ENCODE results near the gene SREBF2.

SREBF2 gene

DNA sequence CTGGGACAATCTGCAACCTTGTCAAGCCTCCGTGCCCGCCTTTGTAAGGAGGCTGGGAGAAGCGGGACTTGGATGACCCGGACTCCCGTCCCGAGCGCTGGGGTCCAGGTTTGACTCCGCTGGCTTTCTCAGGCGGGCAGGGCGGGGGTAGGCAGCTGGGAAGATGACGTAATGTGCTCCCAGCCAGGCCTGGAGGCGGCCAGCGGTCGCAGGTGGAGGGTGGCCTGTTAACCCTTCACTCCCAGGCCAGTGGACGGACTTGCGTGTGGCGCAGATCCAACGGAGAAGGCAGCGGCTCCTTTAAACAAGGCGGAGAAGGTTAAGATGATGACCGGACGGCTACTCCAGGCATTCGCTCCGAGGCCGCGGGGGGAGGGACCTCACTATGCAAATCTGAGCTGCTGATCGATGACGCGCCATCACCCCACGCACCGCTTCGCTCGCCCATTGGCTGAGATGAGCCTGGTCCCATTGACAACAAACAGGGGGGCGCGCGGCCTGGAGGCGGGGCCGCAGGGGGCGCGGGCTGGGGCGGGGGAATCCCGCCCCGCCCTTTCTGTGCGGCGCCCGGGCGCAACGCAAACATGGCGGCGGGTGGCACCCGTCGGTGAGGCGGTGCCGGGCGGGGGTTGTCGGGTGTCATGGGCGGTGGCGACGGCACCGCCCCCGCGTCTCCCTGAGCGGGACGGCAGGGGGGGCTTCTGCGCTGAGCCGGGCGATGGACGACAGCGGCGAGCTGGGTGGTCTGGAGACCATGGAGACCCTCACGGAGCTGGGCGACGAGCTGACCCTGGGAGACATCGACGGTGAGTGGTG is at the start of gene SREBF2:
Gene SREBF2, plus strand, starts transcription at position 553 of the 816 bp plus-strand sequence. Its CDS starts 166 bp downstream, at position 719.
- DNase-seq (ENCODE audit: low spot score) = peak; percentile 99

DNA sequence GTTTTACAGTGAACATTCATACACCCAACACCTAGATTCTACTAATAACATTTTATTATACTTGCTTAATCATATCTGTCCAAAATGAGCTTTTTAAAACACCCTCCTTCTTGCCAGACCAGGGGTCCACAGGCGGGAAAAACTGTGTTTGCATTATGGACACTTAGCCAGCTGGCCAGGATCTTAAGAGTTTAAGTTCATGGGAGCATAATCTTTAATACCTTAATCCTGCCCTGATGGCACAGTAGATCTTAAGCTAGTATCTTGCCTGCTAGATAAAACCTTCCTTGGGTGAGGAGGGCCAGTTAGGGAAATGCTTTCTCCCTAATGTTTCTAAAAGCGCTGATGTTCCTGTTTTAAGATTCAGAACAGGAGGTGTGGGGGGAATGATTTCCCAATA is 45.6 kb upstream of the SREBF2 start:
- DNase-seq (ENCODE audit: low spot score) = no peak

DNA sequence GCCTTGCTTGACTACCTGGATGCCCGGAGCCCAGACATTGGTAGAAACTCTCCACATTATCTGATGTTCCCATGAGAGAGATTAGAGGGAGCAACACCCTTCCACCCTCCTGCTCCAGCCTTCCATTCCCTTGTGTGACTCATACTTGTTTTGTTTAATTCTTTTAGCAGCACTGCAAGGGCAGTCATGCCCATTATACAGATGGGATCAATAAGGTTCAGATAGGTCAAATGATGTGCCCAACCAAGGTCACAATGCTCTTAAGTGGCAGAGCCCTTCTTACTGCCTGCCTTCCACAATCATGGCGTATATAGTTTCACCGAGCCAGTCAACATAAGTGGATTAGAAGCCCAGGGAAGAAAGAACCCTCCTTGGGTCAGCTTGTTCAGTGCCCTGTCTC is 39.0 kb upstream of the SREBF2 start:
- no peak for DNase-seq (ENCODE audit: low spot score)

DNA sequence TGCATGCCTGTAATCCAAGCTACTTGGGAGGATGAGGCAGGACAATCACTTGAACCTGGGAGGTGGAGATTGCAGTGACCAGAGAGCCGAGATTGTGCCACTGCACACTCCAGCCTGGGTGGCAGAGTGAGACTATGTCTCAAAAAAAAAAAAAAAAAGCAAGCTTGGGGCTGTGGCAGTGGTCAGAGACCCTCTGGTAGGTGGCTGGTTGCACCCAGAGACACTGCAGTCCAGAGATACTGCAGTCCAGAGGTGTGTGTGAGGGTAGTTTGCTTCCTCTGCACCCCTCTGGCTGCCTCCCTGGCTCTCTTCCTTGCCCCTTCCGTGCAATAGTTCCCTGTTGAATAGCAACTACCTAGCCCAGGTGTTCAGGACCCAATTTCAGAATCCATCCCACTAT is 34.2 kb upstream of the SREBF2 start:
- no peak for DNase-seq (ENCODE audit: low spot score)

DNA sequence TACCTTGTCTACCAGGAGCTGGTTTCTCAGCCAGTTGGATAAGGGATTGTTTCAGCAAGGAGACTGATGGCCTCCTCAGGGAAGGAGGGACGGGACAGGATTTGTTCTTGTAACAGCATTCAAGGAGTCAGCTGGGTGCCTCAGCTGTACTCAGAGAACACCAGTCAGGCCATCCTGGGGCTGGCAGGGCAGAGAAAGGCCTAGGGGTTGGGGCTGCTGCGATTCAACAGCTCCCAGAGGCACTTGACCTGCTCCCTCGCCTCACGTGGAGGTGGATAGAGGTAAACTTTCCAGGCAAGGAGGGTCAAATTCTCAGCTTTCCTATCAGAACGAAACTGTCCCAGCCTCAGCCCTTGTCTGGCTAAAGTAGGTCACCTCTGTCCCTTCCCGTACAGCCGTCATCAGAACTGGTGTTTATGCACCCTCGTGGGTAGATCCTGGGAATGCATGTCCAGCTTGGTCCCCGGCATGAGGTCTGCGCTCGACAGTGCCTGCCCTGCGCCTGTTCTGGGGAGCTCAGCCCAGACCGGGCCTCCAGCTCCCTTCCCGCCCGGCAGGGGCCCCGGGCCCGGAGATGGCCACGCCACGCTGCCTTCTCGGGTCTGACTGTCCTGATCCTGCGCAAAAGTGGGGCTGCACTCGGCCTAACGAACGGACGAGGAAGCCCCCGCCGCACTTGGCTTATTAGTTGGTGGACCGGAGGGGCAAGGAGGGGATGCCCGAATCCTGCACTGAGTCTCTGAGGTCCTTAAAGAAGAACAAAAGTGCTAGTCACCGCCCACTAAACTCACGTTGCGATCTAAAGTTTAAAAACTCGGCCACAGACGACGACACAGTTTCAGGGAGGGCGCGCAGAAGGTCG is 33.2 kb upstream of the SREBF2 start:
- DNase-seq (ENCODE audit: low spot score) = peak; percentile 57

DNA sequence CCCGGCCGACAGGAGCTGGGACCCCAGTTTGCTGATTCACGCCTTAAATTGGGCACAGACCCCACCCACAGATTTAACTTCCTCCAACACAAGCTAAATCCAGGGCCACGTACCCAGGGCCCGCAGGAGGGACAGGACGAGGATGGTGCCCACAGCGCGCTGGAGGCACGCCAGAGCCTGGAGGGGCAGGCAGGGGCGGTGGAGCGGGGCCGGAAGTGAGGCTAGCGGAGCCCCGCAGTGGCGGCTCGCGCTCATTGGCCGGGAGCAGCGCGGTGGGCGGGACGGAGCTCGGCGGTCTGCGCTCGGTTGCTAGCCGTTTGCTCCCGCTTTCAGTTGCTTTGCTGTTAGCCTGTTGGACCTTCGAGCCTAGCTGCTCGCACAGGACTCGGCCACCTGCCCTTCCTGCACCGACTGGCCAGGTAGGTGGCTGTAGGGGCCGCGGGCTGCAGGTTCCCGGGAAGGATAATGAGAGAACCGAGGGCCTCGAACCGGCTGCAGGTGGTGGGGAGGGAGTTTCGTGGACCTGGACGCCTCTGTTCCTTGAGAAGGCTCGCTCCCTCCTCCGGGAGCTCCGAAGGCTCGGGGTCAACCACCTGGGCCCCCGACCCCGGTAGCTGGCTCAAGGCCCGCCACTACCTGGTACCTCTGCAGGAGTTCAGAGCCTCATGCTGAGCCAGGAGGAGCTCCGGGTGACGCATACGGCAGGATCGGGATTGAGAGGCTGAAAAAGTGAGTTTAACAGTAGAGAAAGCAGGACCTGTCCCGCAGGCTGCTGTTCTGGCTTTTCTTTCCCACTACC is 32.4 kb upstream of the SREBF2 start, which contains the start of gene CCDC134:
Gene CCDC134, plus strand, starts transcription at position 332 of the 799 bp plus-strand sequence. CDS start 8,212 bp downstream, outside the sequence.
- peak; percentile 95 for DNase-seq (ENCODE audit: low spot score)

DNA sequence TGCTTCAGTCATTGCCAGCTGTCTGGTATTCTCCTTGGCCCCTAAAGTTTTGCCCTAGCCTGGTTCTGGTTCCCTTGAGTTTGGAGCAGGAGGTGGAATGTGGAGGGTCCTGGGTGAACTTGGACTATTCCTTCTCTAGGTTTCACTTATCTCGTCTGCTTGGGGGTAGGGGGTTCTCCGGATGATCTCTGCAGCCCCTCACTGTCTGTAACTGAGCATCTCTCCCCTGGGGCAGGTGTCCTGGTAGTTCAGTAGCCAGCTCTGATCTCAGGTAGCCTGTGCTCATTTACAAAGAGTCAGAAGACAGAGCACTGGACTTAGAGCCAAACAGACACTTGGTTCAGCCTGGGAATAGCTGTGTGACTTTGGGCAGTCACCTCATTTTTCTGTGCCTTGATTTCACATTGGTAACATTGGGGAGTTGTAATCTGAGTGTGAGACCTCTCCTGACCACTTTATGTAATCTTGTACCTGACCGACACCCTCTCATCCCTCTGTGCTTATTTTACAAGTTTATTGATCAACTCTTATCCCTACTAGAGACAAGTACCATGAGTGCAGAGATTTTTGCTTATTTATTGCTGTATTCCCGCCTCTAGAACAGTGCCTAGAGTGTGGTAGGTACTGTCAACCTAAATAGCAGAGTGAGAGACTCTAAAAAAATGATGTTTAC is 31.6 kb upstream of the SREBF2 start:
- no peak for DNase-seq (ENCODE audit: low spot score)

DNA sequence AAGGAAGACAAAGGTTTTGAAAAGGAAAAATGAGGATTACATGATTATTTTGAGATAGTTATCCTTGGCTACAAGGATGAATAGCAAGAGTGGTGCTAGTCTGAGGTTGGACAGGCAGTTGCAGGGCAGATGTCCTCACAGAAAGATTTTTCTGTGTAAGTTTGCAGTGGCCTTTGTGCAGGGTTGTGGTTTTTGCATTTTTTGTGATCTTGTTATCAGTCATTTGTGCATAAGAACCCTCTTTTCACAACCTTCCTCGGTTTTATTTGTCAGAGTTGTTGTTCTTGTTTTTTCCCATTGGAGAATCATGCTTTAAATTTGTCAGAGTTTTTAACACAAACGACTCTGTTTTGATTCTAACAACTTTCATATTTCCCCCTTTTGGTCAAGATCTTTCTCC is 31.0 kb upstream of the SREBF2 start:
- DNase-seq (ENCODE audit: low spot score) = no peak

DNA sequence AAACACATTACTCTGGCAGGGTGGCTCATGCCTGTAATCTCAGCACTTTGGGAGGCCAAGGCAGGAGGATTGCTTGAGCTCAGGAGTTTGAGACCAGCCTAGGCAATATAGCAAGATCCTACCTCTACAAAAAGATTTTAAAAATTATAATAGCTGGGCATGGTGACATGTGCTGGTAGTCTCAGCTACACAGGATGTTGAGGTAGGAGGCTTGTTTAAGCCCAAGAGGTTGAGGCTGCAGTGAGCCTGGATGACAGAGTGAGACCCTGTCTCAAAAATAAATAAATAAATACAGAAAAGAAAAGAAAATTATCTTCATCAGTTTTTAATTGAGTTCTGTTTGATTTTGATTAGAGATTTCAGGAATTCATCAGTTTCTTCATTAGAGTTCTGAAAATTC is 27.3 kb upstream of the SREBF2 start:
- no peak for DNase-seq (ENCODE audit: low spot score)

DNA sequence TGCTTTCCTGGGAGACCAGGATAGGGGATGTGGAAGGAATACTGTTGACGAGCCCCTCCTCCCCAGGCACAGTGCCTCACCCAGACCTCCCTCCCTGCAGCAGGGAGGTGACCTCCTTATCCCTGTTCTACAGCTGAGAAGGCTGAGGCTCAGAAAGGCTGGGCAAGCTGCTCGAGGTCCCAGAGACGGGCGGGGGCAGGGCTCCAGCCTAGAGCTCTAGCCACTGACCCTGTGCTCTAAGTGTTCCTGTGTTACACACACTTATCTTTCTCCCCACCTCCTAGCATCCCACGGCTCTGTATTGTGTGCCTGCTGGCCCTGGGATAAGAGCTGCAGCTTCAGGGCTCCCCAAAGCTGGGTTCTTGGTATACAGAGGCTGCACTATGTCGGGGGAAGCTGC is 24.5 kb upstream of the SREBF2 start:
- DNase-seq (ENCODE audit: low spot score) = no peak

DNA sequence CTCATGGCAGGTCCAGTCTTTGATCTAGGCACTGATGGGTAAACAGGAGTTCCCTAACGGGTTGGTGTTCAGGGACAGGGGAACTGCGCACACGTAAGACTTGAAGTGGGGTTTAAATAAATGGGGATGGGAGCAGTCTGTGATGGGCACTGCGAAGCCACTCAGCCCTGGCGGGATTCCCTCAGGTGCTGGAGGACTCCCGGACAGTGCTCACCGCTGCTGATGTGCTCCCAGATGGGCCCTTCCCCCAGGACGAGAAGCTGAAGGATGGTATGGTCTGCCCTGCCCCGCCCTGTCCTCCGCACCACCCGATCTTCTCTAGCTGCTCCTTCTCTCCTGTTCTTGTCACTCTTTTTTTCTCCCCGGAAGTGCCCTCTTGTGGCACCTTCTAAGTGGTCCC is 22.9 kb upstream of the SREBF2 start:
- no peak for DNase-seq (ENCODE audit: low spot score)

DNA sequence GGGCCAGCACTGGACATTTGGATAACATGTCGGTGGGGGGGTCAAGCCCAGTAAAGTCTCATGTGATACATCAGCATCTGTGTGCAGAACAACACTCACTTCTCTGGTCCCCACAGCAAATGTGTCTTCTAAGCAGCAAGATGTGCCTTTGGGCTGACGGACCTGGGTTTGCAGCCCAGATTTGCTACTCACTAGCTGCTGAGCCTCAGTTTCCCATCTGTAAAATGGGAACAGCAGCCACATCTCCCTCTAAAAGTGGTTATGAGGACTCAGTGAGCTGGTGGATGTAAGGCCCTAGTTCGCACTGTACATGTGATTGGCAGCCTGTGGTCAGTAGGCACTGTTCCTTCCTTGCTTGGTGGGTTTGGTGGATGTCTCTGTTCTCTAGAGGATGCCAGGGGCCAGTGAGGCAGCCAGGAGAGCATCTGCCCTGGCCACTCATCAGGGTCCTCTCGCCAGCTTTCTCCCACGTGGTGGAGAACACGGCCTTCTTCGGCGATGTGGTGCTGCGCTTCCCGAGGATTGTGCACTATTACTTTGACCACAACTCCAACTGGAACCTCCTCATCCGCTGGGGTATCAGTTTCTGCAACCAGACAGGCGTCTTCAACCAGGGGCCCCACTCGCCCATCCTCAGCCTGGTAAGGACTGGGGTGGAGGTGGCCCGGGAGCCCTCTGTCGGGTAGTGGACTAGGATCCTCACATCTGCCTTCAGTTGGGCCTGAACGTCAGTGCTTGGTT is 19.9 kb upstream of the SREBF2 start:
- DNase-seq (ENCODE audit: low spot score) = no peak

DNA sequence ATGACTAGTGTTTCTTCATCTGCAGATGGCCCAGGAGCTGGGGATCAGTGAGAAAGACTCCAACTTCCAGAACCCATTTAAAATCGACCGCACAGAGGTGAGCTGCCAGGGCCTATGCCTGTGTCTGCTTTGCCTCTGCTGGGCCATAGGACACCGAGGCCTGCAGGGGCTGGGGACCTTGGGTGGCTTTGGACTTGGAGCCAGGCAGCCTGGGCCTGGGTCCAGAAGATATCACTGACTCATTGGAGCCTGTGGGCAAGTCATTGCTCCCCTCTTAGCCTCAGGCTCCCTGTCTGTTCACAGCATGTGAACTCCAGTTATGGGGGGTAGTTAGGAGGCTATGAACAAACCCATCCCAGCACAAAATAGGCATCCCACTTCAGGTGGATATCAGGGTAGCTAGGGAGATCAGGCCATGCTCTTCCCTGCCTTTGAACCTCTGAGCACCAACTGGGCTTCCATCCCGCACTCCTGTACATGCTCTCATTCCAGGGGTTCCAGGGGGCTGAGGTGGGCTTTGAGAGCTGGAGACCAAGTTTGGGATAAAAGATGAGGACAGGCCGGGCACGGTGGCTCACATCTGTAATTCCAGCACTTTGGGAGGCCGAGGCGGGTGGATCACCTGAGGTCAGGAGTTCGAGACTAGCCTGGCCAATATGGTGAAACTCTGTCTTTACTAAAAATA is 19.0 kb upstream of the SREBF2 start:
- DNase-seq (ENCODE audit: low spot score) = no peak

DNA sequence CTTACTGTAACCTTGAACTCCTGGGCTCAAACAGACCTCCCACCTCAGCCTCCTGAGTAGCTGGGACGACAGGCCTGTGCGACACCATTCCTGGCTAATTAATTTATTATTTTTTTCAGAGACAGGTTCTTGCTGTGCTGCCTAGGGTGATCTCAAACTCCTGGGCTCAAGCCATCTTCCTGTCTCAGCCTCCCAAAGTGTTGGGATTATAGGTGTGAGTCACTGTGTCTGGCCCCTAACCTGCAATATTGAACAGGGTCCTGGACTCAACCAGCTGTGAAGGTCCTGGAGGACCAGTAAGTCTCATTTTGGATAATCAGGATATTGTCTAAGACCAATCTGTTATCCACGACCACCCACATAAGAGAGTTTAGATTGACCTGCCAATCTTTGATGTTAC is 17.2 kb upstream of the SREBF2 start:
- DNase-seq (ENCODE audit: low spot score) = no peak

DNA sequence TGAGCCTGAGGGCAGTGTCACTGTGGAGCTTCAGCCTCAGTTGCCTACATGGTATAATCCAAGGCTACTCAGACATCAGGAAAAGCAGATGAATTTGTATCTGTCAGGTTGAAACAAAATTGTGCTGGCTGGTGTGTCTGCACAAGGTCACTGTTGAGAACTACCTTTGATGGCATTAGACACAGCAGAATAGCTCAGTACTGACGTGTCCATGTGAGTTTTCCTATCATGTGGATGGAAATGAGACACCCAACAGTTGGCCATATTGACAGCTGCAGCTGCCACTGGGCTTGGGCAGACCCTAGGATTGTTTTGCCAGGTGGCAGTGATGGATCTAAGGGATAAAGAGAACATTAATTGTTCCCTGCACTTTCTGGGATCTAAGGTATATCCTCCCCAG is 16.7 kb upstream of the SREBF2 start:
- DNase-seq (ENCODE audit: low spot score) = no peak

DNA sequence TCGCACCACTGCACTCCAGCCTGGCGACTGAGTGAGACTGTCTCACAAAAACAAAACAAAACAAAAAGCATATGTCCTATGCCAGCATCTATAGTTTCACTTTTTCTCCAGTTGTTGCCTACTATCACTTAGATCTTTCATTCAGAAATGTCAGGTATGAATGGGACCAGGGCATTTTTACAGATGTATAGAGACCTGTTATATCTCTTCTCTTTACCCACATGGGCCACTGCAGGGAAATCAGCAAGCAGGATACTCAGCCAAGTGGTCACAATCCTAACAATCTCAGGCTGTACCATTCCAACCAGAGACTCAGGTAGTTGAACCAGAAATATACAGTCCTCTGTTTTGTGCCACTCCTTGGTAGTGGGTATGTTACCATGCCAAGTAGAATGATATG is 16.0 kb upstream of the SREBF2 start:
- no peak for DNase-seq (ENCODE audit: low spot score)

DNA sequence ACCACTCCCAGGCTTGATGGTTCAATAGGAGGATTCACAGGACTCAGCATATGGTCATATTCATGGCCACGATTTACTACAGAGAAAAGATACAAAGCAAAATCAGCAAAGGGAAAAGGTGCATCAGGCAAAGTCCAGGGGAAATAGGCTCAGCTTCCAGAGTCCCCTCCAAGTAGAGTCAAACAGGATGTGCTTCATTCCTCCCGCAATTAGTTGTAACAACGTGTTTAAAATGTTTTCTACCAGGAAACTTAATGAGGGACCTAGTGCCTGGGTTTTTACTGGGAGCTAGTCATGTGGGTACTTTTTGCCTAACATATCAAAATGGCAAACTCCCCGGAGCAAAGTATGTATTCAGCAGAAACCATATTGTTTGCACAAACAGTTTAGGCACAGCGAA is 14.9 kb upstream of the SREBF2 start:
- DNase-seq (ENCODE audit: low spot score) = no peak

DNA sequence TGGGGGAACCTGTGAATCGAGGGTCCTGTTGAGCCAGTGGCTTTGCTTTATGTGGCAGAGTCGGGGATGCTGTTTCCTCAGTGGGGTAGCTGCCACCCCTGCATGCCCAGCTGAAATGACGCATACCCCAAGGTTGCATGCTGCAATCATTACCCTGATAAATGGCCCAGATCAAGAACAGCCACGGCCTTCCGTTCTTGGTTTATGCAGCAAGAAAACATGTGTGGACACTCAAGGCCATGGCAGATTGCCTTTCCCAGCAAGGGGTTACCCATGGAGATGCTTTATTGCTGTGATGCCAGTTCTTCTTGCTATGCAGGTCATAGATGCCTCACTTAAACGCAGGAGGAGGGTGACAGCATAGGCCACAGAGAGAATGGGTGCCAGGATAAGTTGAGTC is 14.3 kb upstream of the SREBF2 start:
- no peak for DNase-seq (ENCODE audit: low spot score)

DNA sequence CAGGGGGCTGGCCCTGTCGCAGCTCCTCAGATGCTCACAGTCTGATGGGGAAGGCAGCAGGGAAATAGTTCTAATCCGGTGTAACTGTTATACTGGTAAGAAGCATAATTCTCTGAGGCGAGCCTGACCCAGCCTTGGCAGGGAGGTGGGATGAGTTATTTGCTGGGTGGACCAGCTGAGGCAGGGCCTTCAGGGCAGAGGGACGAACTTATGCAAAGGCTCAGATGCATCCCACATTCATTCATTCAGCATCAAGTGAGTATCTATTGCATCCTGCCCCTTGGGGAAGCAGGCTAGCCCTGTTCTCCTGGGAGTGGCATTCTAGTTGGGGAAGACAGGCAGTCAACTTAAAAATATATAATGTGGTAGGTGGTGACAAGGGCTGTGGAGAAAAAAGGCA is 13.6 kb upstream of the SREBF2 start:
- DNase-seq (ENCODE audit: low spot score) = no peak

DNA sequence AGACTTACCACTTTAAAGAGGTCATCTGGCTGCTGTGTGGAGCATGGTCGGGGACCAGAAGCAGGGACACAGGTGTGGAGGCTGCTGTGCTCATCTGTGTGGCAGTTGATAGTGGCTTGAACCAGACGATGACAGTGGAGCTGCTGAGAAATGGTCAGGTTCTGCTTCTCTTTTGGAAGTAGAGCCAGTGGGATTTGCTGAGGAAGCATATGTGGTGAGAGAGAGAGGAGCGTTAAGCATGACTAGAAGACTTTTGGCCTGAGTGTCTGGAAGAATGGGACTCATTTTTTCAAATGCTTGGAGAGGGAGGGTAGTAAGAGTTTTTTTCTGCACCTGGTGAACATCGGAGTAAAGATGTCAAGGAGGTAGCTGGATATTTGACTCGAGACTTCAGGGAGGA is 12.5 kb upstream of the SREBF2 start:
- no peak for DNase-seq (ENCODE audit: low spot score)

Data from hepatic stellate cell (primary cell).